GM18907 (cell line): ENCODE data around the gene TOMM20L.

Experiments used
- ATAC-seq: cut with Tn5 transposase; IDR thresholded peaks from one replicate; pipeline ENCODE4 v1.9.1; 2021; ENCODE audit warnings: mild to moderate bottlenecking, moderate library complexity; ENCODE audit not compliant: unreplicated experiment

Gene TOMM20L

GRCh38 chr14:58426670-58427280 is 31.0 kb downstream of the TOMM20L start:
- ATAC-seq: peak; percentile 42

GRCh38 chr14:58427281-58428117 is 31.8 kb downstream of the TOMM20L start, which contains the start of the genes KIAA0586 and TIMM9:
Gene KIAA0586 (plus strand): TSS chr14:58427719. CDS start chr14:58428265, 546 bp downstream.
Gene TIMM9 (minus strand): TSS chr14:58427531. CDS start chr14:58411945, 15,586 bp downstream.
- peak; percentile 89 for ATAC-seq

- no peak for ATAC-seq
These were observed 32.5 kb downstream of the TOMM20L start for GRCh38 chr14:58428118-58428683.

GRCh38 chr14:58430156-58430555 is 34.4 kb downstream of the TOMM20L start:
- ATAC-seq: no peak

- ATAC-seq: no peak
These were observed 43.7 kb downstream of the TOMM20L start for GRCh38 chr14:58439476-58439875.

GRCh38 chr14:58444627-58445026 is 48.9 kb downstream of the TOMM20L start:
- ATAC-seq: no peak

GRCh38 chr14:58455593-58456265 is 60.0 kb downstream of the TOMM20L start:
- no peak for ATAC-seq
